Left lung (tissue), 10 donors: ENCODE data around the gene TCN2. TPM values are rescaled to one million over a fixed set of nuclear protein-coding genes. Genes with fewer than 3 reads are reported as not detected.
"Not testable (repeated sequence)": the region's sequence is repeated elsewhere in the genome, so short reads cannot be mapped to it uniquely, and the experiment has no call there.

ENCODE experiments used
- ATAC-seq: fragments of 200-7000 bp; cut with Tn5 transposase; one replicate; pipeline ENCODE4 v1.9.1; 2020; ENCODE audit warnings: moderate library complexity
- DNase-seq, 4 donors: peaks; one replicate each; pipeline ENCODE4 v3.0.0-alpha.2; 2013 to 2020
- H3K27ac ChIP-seq, 2 donors: fragments of 200-600 bp; sonication (generic) in 1 of 2; one replicate each; pipeline versions ENCODE4 v1.5.0 to v1.8.0; 2020 to 2021
- H3K27me3 ChIP-seq, 2 donors: fragments of 200-600 bp; sonication (generic) in 1 of 2; one replicate each; pipeline versions ENCODE4 v1.5.0 to v1.8.0; 2020 to 2021
- H3K36me3 ChIP-seq, 2 donors: fragments of 200-600 bp; sonication (generic) in 1 of 2; one replicate each; pipeline versions ENCODE4 v1.5.0 to v1.8.0; 2020 to 2021
- H3K4me1 ChIP-seq, 2 donors: fragments of 200-600 bp; one replicate each; pipeline ENCODE4 v1.8.0; 2021
- H3K4me3 ChIP-seq, 2 donors: fragments of 200-600 bp; sonication (generic) in 1 of 2; one replicate each; pipeline versions ENCODE4 v1.5.0 to v1.8.0; 2020 to 2021; ENCODE audit warnings: mild to moderate bottlenecking in 1 of 2
- H3K9me3 ChIP-seq, 2 donors: fragments of 200-600 bp; sonication (generic) in 1 of 2; one replicate each; pipeline versions ENCODE4 v1.5.0 to v1.8.0; 2020 to 2021
- CTCF ChIP-seq, 2 donors: fragments of 200-600 bp; sonication (generic) in 1 of 2; IDR thresholded peaks; one replicate each; pipeline versions ENCODE4 v1.5.0 to v1.8.0; 2021; ENCODE audit warnings: antibody characterized with exemption in 2 of 2
- intact Hi-C, 2 donors: fragments of 100-400 bp; cut with DNase I; formaldehyde crosslinking; loops; one replicate each; pipeline versions ENCODE4 v1.11.2 to v1.14.2; 2022
- polyA plus RNA-seq, 6 donors: library from polyadenylated mRNA; unstranded; fragments of 120-200 nt; gene quantifications; one replicate each; pipeline ENCODE4 v1.2.1, GENCODE V29; 2013; ENCODE audit not compliant: insufficient read length in 6 of 6
- total RNA-seq, 2 donors: library from RNA; stranded (reverse); fragmentation: NEBNext Ultra II Directional; extraction: Animal tissue kit (Norgen Biotek cat#: 25700); gene quantifications; one replicate each; pipeline ENCODE4 v1.2.1, GENCODE V29; 2021
- donor health status: DM: no; HTN: yes; CAD: no.
- donor health status: DM: no; HTN: no; CAD: no.

The TCN2 gene
- total and polyA plus RNA-seq, 8 donors = 22.4 to 57.6 (median 33.2) TPM

GRCh38 chr22:30584441-30584840 lies 22.5 kb upstream of the TCN2 start:
- Histone ChIP-seq H3K4me3 (no peak overlapping the region), H3K4me1 (no peaks in the 10 kb centered on the region), H3K36me3 (peaks cover 5 to 100% of the 10 kb centered on the region in 2 donors), H3K9me3 (no peaks in the 10 kb centered on the region), H3K27ac (no peak overlapping the region), H3K27me3 (no peaks in the 10 kb centered on the region)
- no peak for TF ChIP-seq CTCF (IDR thresholded peaks at IDR 0.05)
- DNase-seq (no peak), ATAC-seq (no peak)
- intact Hi-C loops = no loop called here

- H3K36me3 ChIP-seq = peaks cover 0 to 82% of the 10 kb centered on the region in 2 donors
- H3K4me1 ChIP-seq = peaks cover 8 to 16% of the 10 kb centered on the region in 2 donors
- intact Hi-C loops = no loop called here
- ATAC-seq = no peak
- H3K27ac ChIP-seq = no peak overlapping the region
- no peak for TF ChIP-seq CTCF (IDR thresholded peaks at IDR 0.05)
- no peak for DNase-seq
- H3K9me3 ChIP-seq = no peaks in the 10 kb centered on the region
- H3K4me3 ChIP-seq = no peak overlapping the region
- no peaks in the 10 kb centered on the region for H3K27me3 ChIP-seq
Measured at GRCh38 chr22:30586414-30586813, 20.6 kb upstream of the TCN2 start.

- peak overlapping the region in 1 of 2 donors; percentile 67 for H3K27ac ChIP-seq
- H3K4me3 ChIP-seq = peak overlapping the region; percentile 87 to 95
- ATAC-seq (no peak), DNase-seq (no peak)
- H3K9me3 ChIP-seq = no peaks in the 10 kb centered on the region
- intact Hi-C loops = no loop called here
- no peaks in the 10 kb centered on the region for H3K27me3 ChIP-seq
- peaks cover 8 to 22% of the 10 kb centered on the region in 2 donors for H3K4me1 ChIP-seq
- TF ChIP-seq CTCF (IDR thresholded peaks at IDR 0.05) = no peak
- peaks cover 0 to 34% of the 10 kb centered on the region in 2 donors for H3K36me3 ChIP-seq
Measured at GRCh38 chr22:30591191-30591587, 15.8 kb upstream of the TCN2 start.

GRCh38 chr22:30591588-30592359 lies 15.2 kb upstream of the TCN2 start, which contains the start of gene PES1:
PES1 (minus strand) TSS chr22:30591910; CDS start chr22:30591833, 77 bp downstream.
- H3K4me1 ChIP-seq = peaks cover 8 to 22% of the 10 kb centered on the region in 2 donors
- H3K9me3 ChIP-seq = no peaks in the 10 kb centered on the region
- peak within 1 kb of the TSS; percentile 87 to 95 for H3K4me3 ChIP-seq
- DNase-seq (peak; percentile 95 to 99 (median 98)), ATAC-seq (peak; percentile 99)
- H3K36me3 ChIP-seq = peaks cover 0 to 28% of the 10 kb centered on the region in 2 donors
- TF ChIP-seq CTCF (IDR thresholded peaks at IDR 0.05) = no peak
- H3K27me3 ChIP-seq = no peaks in the 10 kb centered on the region
- intact Hi-C loops = no loop called here
- peak within 1 kb of the TSS; percentile 67 to 73 for H3K27ac ChIP-seq

- Histone ChIP-seq H3K4me3 (peak overlapping the region; percentile 87 to 95), H3K36me3 (peaks cover 0 to 23% of the 10 kb centered on the region in 2 donors), H3K4me1 (peaks cover 8 to 22% of the 10 kb centered on the region in 2 donors), H3K27ac (peak overlapping the region in 1 of 2 donors; percentile 67)
- H3K27me3 ChIP-seq, H3K9me3 ChIP-seq, DNase-seq, intact Hi-C loops, ATAC-seq: not testable (repeated sequence)
Measured at GRCh38 chr22:30592360-30592713, 14.6 kb upstream of the TCN2 start.
